Stimulated activated CD4-positive, alpha-beta T cell treated with anti-CD3 and anti-CD28 coated beads, Interleukin-2, amount 100 ng/mL, for 4 hours (primary cell): ENCODE measurements around the gene SPATS2.
"Not testable (repeated sequence)": the region's sequence is repeated elsewhere in the genome, so short reads cannot be mapped to it uniquely, and the experiment has no call there.

Experiments used
- DNase-seq: peaks from one replicate; pipeline ENCODE4 v3.0.0-alpha.2; 2020; ENCODE audit warnings: low read depth

SPATS2 gene

DNA sequence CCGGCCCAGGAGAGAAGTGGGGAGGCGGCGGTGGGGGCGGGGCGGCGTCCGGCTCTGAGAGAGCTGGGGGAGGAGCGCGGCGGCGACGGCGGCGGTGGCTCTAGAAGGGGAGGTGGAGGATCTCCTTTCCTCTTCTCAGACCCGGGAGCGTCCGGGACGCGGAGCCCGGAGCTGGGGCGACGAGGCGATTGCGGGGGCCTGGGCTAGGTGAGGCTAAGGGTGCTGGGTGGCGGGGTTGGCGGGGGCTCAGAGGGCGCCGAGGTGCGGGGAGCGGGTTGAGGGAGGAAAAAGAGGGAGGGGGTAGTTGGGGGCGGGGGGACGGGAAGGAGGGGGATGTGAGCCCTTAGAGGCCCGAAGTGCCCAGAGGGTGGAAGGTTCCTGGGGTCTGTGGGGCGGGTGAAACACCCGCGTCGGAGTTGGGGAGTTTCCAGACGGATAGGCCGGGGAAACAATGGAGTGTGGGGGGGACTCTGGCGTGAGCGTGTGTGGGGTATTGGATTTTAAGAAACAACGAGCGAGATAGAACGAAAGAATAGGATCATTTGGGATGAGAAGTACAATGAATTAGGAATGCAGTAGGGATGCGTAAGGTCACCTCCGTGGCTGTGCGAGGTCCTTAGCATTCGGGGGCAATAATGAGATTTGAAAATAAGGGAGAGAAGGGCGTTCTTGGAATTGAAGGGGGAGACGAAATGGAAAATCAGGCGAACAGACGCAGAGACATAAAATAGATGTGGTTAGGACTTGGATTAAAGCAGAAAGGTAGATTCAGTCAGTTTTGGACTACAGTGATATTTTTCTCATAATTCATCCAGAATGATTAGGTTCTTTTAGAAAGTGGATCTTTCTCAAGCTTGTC, at the start of gene SPATS2:
TSS of gene SPATS2 (plus strand) at position 82 of the 859 bp plus-strand sequence. CDS start 93,551 bp downstream, outside the sequence.
- DNase-seq = no peak

DNA sequence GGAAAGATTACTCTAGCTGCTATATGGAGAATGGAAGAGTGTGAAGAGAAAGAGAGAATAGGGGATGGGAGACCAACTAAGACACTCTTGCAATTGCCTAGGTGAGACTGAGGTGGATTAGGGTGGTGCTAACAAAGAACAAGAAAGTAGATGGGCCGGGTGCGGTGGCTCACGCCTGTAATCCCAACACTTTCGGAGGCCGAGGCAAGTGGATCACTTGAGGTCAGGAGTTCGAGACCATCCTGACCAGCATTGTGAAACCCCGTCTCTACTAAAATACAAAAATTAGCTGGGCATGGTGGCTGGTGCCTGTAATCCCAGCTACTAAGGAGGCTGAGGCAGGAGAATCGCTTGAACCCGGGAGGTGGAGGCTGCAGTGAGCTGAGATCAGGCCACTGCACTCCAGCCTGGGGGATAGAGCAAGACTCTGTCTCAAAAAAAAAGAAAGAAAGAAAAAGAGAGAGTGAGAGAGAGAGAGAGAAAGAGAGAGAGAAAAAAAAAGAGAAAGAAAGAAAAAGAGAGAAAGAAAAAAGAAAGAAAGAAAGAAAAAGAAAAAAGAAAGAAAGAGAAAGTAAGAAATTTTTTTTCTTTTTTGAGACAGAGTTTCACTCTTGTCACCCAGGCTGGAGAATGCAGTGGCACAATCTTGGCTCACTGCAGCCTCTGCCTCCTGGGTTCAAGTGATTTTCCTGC, 46.7 kb upstream of the SPATS2 start:
- DNase-seq = not testable (repeated sequence)

DNA sequence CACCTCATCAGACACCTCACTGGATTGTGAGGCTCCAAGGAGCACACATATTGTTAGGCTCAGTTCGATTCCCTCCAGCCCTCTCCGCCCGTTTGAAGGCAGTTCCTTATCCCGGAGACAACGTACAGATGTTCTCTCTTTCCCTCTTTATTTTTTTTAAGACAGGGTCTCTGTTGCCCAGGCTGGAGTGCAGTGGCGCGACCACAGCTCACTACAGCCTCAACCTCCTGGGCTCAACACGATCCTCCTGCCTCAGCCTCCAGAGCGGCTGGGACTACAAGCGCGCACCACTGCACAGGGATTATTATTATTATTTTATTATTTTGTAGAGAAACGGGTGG, 44.9 kb upstream of the SPATS2 start:
- DNase-seq = no peak

DNA sequence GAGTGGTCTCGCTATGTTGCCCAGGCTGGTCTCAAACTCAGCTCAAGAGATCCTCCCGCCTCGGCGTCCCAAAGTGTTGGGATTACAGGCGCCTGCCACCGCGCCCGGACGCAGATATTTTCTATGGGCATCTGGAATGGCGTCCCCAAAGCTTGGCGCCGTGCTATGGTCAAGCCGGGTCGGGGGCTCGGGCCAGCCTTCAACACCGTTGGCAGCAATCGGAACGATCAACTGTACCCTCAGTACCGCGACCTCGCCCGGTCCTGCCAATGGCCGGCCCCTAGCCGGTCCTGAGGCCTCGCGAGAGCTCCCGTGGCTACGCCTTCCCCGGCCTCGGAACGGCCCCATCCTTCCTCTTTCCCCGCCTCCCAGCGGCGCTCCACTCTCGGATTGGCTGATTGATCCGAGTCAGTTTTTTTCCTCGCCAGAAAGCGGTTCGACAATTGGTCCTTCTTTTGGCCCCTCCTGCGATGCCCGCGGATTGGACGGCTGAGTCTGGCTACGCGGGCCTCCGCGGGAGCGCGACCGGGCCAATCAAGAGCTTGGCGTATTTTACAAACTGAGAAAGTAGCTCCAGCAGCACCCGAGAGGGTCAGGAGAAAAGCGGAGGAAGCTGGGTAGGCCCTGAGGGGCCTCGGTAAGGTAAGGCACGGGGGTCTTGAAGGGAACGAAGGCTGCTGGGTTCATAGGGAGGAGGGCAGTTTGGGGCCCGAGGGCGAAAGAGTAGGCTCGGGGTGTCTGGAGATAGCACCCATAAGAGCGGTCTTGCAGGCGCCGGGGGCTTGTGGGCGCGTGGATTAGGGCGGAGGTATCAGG, 44.3 kb upstream of the SPATS2 start, which contains the start of gene TROAP:
TSS of gene TROAP (plus strand) at position 548 of the 816 bp plus-strand sequence. CDS start 354 bp downstream, outside the sequence.
- peak; percentile 94 for DNase-seq

DNA sequence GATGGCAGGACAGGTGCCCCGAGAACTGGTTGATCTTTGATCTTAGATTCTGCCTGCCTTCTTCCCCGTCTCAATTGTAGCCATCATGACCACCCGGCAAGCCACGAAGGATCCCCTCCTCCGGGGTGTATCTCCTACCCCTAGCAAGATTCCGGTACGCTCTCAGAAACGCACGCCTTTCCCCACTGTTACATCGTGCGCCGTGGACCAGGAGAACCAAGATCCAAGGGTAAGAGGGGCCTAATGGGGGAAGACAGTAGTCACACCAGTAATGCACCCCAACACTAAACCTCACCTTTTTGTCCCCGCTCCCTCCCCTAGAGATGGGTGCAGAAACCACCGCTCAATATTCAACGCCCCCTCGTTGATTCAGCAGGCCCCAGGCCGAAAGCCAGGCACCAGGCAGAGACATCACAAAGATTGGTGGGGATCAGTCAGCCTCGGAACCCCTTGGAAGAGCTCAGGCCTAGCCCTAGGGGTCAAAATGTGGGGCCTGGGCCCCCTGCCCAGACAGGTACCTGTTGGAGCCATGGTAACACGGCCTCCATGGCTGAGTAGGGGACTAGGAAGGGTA, 43.7 kb upstream of the SPATS2 start:
- no peak for DNase-seq

DNA sequence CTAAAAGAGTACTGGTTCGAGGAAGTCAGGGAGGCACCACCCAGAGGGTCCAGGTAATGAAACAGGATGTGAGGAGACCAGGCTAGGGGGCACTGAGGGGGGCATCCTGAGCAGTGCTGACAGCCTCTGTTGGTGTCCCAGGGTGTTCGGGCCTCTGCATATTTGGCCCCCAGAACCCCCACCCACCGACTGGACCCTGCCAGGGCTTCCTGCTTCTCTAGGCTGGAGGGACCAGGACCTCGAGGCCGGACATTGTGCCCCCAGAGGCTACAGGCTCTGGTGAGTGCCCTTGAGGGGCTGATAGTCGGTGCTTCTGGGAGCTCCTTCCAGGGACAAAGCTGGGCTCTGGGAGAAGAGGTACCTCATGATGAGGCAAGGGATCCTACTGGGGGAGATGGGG, 41.7 kb upstream of the SPATS2 start:
- DNase-seq = no peak

DNA sequence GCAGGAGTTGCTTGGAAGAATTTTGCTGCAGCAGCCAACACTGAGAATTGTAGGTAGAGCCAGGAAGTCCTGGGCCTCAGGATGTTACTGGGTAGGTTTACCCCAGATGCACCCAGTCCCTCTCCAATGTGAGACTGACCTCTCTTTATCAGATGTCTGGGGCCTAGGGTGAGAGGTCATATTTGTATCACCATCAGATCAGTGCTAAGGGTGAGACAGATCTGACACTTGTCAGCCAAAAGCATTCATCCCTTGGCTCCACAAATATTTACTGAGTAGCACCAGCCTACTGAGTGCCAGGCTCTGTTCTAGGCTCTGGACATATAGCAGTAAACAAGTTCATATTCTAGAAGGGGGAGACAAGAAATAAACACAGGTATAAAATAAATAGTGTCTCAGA, 39.9 kb upstream of the SPATS2 start:
- DNase-seq = no peak

DNA sequence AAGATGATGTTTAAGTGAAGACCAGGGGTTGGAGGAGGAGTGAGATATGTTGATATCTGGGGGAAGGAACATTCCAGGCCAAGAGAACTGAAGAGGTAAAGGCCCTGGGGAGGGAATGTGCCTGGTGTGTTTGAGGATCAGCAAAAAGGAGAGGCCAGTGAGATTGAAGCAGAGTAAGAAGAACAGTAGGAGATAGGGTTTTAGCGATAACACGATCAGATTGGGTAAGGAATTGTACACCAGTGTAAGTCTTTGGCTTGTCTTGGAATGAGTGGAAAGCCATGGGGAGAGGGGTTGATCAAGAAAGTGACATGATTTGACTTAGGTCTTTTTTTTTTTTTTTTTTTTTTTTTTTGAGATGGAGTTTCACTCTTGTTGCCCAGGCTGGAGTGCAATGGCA, 39.4 kb upstream of the SPATS2 start:
- DNase-seq = no peak

DNA sequence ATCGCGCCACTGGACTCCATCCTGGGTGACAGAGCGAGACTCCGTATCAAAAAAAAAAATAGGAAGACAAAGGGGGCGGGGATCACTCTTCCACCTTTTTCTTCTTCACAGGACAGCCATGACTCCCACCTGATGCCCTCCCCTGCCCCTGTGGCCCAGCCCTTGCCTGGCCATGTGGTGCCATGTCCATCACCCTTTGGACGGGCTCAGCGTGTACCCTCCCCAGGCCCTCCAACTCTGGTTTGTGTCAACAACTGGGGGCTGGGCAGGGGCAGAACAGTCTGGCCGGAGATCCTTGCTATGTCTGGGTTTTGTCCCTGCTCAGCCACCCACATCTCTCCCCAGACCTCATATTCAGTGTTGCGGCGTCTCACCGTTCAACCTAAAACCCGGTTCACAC, 38.4 kb upstream of the SPATS2 start:
- no peak for DNase-seq

DNA sequence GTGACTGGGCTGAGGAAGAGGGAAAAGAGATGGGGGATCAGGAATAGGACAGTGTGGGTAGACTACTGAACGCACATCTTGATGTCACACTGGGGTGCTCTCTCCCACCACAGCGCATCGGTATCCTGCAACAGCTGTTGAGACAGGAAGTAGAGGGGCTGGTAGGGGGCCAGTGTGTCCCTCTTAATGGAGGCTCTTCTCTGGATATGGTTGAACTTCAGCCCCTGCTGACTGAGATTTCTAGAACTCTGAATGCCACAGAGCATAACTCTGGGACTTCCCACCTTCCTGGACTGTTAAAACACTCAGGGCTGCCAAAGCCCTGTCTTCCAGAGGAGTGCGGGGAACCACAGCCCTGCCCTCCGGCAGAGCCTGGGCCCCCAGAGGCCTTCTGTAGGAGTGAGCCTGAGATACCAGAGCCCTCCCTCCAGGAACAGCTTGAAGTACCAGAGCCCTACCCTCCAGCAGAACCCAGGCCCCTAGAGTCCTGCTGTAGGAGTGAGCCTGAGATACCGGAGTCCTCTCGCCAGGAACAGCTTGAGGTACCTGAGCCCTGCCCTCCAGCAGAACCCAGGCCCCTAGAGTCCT, 37.1 kb upstream of the SPATS2 start:
- DNase-seq = no peak

DNA sequence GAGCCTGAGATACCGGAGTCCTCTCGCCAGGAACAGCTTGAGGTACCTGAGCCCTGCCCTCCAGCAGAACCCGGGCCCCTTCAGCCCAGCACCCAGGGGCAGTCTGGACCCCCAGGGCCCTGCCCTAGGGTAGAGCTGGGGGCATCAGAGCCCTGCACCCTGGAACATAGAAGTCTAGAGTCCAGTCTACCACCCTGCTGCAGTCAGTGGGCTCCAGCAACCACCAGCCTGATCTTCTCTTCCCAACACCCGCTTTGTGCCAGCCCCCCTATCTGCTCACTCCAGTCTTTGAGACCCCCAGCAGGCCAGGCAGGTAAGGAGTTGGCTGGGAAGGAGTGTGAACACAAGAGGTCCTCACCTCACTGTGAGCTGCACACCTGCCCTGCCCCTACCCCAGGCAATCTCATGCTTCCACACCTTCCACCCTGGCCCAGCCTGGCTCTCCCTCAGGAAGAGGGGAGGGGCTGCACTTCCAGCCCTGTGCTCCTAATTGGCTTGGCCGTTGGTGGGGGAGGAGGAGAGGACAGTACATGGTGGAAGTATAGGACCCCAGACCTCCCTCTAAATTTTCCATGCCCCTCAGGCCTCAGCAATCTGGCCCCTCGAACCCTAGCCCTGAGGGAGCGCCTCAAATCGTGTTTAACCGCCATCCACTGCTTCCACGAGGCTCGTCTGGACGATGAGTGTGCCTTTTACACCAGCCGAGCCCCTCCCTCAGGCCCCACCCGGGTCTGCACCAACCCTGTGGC, 36.5 kb upstream of the SPATS2 start:
- no peak for DNase-seq

DNA sequence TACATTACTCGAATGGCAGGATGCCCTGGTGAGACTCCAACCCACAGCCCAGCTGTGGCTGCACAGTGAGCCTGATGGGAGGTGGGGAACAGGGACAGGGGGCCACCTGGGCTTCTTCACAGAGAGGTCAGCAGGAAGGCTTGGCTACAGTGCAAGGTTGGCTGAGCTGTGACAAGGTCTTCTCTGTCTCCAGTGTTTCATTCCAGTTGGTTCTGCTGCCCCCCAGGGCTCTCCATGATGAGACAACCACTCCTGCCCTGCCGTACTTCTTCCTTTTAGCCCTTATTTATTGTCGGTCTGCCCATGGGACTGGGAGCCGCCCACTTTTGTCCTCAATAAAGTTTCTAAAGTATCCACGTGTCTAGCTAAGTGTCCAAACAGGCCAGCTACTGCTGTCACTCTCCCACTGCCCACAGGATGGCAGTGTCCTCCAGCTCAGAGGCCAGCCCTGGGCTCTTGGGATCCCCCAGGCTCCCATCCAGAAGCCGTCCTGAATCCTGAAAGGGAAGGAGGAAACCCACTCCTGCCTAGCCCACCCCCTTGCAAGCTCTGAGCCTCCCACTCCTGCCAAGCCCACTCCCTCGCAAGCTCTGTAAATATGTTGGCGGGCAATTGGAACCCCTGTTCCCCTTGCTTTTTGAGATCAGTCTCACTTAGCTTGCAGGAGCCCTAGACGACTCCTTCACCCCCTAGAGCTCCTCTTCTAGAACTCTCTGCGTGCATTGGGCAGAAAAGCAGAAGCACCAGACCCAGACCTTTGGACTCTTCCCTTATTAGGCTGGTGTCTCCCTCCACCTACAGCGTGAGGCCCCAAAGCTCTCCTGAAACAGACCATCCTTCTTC, 35.7 kb upstream of the SPATS2 start:
- DNase-seq = no peak

DNA sequence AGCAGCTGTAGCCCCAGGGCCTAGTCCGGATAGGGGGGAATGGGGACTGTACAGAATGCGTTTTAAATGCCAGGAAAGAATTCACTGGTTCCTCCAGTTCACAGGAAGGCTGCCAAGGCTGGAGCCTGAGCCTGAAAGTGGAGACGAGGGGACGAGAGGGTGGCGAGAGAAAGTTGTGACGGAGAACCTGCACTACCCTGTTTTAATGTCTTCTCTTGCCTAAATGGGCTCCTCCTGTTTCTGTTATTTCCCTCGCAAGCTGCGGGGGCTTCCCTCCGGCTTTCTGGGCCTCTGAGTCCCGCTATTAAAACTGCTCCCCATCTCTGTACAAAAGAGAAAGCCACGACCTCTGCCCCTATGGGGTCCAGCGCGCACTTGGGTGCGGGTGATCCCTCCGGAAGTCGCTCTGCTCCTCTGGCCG, 34.8 kb upstream of the SPATS2 start:
- DNase-seq = no peak

DNA sequence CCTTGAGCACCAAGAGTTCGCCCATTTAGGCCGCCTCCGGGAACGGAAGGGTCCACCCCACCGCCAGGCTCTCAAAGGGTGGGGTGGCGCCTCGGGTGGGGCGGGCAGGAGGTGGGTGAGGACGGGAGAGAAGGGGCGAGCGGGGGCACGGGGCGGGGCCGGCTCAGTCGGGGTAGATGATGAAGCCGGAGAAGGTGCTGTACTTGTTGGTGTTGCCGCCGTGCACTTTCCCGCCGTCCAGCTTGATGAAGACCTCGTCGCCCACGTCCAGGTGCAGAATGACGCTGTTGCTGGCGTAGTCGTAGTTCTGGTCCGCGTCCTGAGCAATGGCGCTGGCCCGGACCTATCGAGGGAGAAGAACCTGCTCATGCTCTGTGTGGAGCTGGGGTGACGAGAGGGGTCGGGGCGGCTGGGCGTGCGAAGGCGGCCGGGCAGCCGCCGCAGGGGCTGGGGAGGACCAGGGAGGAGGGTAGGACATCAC, 34.3 kb upstream of the SPATS2 start:
- DNase-seq = no peak

DNA sequence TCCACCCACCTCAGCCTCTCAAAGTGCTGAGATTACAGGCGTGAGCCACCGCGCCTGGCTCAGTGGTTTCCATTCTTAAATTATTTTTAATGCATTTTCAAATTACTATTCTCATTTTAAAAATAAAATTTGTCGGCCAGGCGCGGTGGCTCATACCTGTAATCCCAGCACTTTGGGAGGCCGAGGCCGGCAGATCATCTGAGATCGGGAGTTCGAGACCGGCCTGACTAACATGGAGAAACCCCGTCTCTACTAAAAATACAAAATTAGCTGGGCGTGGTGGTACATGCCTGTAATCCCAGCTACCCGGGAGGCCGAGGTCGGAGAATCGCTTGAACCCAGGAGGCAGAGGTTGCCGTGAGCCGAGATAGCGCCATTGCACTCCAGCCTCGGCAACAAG, 33.5 kb upstream of the SPATS2 start:
- not testable (repeated sequence) for DNase-seq

DNA sequence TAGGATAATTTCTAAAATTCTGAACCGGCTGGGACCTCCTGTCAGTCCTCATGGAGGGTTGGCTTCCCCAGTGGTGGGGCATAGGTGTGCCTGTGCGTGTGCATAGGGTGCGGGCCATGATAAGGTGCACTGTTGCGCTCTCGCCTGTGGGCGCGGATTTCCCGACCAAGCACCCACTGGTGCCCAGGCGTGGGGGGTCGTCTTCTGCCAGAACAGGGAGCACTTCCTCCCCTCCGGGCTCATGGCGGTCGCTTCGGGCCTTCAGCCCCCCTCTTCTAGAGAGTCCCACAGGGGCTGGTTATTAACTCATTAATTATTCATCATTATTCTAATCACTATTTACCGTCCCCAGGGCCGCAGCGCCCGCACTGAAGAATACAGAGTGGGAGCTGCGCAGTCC, 33.0 kb upstream of the SPATS2 start:
- DNase-seq = no peak

DNA sequence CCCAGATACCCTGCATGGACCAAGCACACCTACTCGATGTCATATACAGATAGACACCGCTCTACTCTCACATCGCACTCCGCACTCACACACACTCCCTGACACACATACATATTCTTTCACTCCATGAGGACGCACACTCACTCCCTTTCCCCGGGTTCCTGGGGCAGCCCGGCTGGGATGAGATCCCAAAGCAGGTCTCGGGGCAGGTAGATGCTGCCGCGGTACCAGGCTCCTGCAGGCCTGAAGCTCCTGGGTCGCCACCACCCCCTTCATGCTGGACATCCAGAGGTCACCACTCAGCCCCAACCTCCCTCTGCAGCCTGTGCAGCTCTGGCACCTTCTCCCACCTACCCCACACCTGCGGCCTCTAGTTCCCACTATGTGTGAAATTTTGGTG, 32.6 kb upstream of the SPATS2 start:
- DNase-seq = no peak

DNA sequence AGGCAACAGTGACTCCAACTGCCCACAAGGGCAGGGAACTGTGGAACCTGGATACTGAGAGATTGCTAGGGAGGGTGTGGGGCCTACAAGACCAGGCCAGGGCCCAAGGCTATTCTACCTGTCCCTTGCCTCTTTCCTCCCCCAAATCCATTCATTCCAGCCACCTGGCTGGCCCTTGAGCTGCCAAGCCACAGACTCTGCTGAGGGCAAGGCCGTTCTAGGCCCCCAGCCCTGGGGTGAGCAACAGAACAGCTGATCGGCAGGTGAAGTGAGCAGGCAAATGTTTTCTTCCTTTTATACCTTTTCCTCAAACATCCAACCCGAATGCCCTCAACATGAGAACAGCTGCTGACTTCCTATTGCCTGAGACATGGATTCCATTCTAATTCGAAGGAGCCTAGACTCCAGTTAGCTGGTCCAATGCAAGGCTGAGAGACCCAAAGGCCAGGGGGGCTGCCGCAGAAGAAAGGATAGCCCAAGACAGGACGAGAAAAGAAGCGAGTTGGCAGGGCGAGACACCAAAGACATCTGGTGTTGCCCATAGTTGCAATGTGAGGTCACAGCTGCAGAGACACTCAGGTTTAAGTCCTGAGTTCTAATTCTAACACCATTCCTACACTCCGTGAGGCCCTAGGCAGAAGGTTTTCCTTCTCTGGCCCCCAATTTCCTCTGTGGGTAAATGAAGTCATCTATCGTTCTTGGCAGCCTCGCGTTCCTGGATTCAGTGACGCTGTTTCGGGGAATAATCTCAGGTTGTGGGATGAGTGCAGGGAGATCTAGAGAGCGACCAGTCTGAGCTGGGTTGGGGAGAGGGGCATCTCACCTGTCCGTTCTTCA, 31.9 kb upstream of the SPATS2 start:
- no peak for DNase-seq
